Measurements from ENCODE around the gene ERC2.

The ERC2 gene

DNA sequence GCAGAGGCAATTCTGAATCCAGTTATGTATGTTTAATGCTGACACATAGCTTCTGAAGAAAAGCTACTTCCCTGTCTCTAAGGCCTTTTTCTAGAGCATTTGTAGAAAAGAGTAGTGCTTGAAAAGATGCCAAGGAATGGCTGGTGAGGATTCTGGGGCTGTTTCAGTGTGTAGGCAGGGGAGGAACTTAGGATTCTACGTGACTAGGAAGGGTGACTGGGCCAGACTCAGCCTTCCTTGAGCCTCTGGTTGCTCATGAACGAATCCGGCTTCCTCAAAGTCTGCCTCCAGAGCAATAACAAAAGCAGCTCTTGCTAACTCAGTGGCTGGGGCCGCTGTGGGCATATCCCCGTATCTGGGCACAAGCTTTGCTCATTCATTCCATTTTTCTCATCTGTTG, 876.4 kb downstream of the ERC2 start:
- no peak overlapping the region for H3K4me3 ChIP-seq (replicated peaks; ENCODE audit: low read depth, low read length)
- TF ChIP-seq, protein P1, sequence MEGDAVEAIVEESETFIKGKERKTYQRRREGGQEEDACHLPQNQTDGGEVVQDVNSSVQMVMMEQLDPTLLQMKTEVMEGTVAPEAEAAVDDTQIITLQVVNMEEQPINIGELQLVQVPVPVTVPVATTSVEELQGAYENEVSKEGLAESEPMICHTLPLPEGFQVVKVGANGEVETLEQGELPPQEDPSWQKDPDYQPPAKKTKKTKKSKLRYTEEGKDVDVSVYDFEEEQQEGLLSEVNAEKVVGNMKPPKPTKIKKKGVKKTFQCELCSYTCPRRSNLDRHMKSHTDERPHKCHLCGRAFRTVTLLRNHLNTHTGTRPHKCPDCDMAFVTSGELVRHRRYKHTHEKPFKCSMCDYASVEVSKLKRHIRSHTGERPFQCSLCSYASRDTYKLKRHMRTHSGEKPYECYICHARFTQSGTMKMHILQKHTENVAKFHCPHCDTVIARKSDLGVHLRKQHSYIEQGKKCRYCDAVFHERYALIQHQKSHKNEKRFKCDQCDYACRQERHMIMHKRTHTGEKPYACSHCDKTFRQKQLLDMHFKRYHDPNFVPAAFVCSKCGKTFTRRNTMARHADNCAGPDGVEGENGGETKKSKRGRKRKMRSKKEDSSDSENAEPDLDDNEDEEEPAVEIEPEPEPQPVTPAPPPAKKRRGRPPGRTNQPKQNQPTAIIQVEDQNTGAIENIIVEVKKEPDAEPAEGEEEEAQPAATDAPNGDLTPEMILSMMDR (IDR thresholded peaks at IDR 0.05; ENCODE audit: low read depth, low read length, missing control alignments) = no peak
- DNase-seq (ENCODE audit: extremely low read depth, low read depth) = no peak

DNA sequence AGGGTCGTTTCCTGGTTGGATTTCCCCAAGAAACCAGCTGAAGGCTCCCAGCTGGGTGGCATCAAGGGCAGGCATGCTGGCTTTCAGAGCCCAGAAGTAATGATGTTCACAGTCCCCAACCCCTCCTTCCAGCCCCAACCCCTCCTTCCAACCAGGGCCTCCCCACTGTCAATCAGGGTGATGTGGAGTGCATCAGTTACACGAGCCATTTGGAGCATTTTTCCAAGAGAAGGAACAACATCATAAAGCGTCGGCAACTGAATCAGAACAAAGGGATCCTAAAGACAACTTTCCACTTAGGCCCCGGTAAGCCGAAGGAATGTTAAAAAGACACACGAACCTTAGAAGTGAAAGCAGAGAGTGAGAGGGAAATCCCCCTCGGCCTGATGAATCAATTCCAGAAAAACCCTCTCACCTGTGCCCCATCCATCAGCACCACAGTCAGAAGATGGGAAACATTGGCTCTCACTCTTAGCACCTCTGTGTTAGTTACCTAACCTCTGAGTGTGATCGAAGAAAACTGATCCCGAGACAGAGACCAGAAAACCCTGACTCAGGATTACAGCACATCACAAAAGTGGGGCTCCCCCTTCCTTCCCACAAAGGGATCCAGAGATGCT, 880.0 kb downstream of the ERC2 start:
- H3K4me3 ChIP-seq (replicated peaks; ENCODE audit: low read depth, low read length) = no peak overlapping the region
- no peak for DNase-seq (ENCODE audit: extremely low read depth, low read depth)
- TF ChIP-seq, protein P1 (IDR thresholded peaks at IDR 0.05; ENCODE audit: low read depth, low read length, missing control alignments) = no peak

DNA sequence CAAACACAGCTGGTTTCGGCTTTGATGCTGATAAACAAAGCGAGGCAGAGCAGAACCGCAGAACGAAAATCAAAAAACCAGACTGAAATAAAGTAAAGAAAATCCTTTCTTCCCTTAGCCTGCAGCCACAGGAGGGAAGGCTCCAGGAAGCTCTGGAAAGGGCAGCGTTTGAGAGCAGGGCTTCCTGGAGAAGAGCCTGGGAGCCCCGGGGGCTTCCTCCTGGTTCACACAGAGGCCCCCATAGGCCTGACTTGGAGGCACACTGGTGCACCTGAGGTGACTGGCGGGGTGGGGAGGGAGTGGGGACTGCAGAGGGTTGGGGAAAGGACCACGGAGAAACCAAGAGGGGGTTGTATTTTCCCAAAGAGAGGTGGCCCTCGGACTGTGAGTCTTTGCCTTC, 882.4 kb downstream of the ERC2 start:
- no peak overlapping the region for H3K4me3 ChIP-seq (replicated peaks; ENCODE audit: low read depth, low read length)
- TF ChIP-seq, protein P1 (IDR thresholded peaks at IDR 0.05; ENCODE audit: low read depth, low read length, missing control alignments) = no peak
- DNase-seq (ENCODE audit: extremely low read depth, low read depth) = no peak

DNA sequence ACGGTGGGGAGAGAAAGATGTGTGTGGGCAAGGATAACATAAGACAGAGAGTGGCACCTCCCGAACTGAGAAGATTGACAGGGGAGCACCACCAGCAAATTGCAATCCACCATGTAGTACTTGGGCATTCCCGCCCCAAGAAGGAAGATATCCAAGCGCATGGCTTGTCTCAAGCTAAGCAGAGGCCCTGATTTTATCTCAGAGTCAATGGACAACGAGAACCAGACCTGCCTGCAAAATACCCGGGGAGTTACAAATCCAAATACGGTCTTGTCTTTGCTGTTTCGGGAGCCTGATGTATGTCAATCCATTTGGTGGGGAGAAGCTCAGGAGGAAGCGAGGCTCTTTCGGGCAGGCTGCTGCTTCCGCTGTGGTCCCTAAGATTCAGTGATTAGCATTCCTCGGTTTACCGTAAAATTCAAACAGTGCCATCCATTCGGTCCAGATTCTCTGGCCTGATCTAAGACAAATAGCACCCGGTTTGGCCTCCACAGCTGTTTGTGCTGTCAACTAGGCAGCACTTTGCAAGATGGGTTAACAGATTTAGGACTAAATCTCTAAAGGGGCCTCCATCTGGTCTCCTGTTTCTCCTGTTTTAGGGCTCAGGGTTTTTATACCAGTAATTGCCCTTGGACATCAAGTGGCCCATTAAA, 883.4 kb downstream of the ERC2 start:
- no peak overlapping the region for H3K4me3 ChIP-seq (replicated peaks; ENCODE audit: low read depth, low read length)
- TF ChIP-seq, protein P1 (IDR thresholded peaks at IDR 0.05; ENCODE audit: low read depth, low read length, missing control alignments) = no peak
- DNase-seq (ENCODE audit: extremely low read depth, low read depth) = no peak

DNA sequence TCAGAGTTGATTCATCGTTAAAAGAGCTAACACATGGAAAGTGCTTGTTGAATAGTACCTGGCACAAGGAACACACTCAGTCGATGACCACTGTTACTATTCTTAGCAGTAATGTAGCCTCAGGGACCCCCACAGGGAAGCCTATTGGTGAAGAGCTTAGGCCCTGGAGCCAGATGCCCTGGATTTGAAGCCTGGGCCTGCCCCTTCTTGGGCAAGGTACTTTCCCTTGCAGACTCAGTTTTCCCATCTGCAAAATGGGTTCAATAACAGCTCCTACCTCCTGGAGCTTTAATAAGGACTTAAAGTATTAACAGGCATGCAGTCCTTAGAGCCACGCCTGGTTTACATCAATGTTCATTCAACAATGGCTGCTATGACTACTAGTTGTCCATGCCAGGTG, 884.2 kb downstream of the ERC2 start:
- TF ChIP-seq, protein P1 (IDR thresholded peaks at IDR 0.05; ENCODE audit: low read depth, low read length, missing control alignments) = no peak
- no peak for DNase-seq (ENCODE audit: extremely low read depth, low read depth)
- H3K4me3 ChIP-seq (replicated peaks; ENCODE audit: low read depth, low read length) = no peak overlapping the region

DNA sequence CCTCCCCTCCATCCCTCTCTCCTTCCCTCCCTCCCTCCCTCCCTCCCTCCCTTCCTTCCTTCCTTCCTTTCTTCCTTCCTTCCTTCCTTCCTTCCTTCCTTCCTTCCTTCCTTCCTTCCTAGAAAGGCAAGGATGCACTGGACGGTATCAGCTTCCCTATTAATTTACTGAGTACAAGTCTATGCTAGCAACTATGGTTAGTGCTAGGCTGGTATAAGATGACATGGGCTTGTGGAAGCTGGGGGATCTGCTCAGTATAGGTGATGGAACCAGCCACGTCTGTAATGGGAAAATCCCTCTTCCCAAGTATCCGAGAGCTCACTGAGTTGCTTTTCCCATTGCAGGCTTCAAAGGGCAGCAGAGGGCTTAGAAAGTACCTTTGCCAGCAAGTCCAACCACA, 884.8 kb downstream of the ERC2 start:
- TF ChIP-seq, protein P1 (IDR thresholded peaks at IDR 0.05; ENCODE audit: low read depth, low read length, missing control alignments) = no peak
- H3K4me3 ChIP-seq (replicated peaks; ENCODE audit: low read depth, low read length) = no peak overlapping the region
- no peak for DNase-seq (ENCODE audit: extremely low read depth, low read depth)
